ENCODE measurements around the gene IGF2. TPM values are rescaled to one million over a fixed set of nuclear protein-coding genes. Genes with fewer than 3 reads are reported as not detected.

IGF2 gene
- total and polyA plus RNA-seq, 2 of the 8 experiments (the other 6 are each of a cell fraction or from before 2014, with no cell fraction given), result 0.74 to 1.5 TPM

DNA sequence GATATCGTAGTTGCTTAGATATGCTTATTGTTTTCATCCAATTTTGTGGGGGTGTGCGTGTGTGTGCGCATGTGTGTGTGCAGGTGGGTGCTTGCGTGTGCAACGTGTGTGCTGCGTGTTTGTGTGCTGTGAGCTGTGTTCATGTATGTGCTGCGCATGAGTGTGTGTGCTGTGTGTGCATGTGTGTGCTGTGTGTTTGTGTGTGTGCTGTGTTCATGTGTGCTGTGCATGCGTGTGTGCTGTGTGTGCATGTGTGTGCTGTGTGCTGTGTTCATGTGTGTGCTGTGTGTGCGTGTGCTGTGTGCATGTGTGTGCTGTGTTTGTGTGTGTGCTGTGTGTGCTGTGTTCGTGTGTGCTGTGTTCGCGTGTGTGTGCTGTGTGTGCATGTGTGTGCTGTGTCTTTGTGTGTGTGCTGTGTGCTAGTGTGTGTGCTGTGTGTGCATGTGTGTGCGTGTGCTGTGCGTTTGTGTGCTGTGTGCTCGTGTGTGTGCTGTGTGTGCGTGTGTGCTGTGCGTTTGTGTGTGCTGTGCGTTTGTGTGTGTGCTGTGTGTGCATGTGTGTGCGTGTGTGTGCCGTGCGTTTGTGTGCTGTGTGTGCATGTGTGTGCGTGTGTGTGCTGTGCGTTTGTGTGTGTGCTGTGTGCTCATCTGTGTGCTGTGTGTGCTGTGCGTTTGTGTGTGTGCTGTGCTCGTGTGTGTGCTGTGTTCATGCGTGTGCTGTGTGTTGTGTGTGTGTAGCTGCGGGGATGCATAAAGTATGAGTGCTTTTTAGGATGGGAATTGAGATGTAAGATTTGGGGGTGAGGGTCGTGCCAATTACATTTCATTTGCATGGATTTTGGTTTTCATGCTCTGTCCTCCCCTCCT is 7.6 kb downstream of the IGF2 start:
- H3K14ac ChIP-seq (ENCODE audit: insufficient read length), result no peak overlapping the region
- H4K20me1 ChIP-seq (replicated peaks in 1 of 2; ENCODE audit: control insufficient read depth in 1 of 2, insufficient read depth in 2 of 2, low read length in 2 of 2), result peaks cover 0 to 9% of the 10 kb centered on the region in 2 experiments
- TF ChIP-seq HDAC2 (IDR thresholded peaks at IDR 0.05; ENCODE audit: borderline replicate concordance in 1 of 2, low read depth in 2 of 2, low read length in 2 of 2), result no peak
- no peak for TF ChIP-seq POLR2A (IDR thresholded peaks at IDR 0.05; ENCODE audit: control extremely low read depth in 1 of 2, low read depth in 2 of 2, low read length in 2 of 2)
- no peak for TF ChIP-seq TEAD4 (IDR thresholded peaks at IDR 0.05; ENCODE audit: low read depth, low read length)
- TF ChIP-seq POLR2AphosphoS5 (IDR thresholded peaks at IDR 0.05; ENCODE audit: low read depth, low read length), result no peak
- peaks cover 0 to 7% (median 2%) of the 10 kb centered on the region in 4 experiments; a peak in 3 of 7 replicates for H3K4me1 ChIP-seq (replicated peaks in 1 of 4; ENCODE audit: control insufficient read depth in 3 of 4, insufficient read depth in 4 of 4, low read length in 3 of 4)
- H2BK120ac ChIP-seq (replicated peaks; ENCODE audit: low read depth, low read length), result no peak overlapping the region
- H3K36me3 ChIP-seq (ENCODE audit: control insufficient read depth in 2 of 4, insufficient read depth in 4 of 4, low read length in 3 of 4), result no peaks in the 10 kb centered on the region
- no peak overlapping the region for H4K8ac ChIP-seq (ENCODE audit: extremely low read depth, insufficient read depth, low read length)
- no peak overlapping the region for H3K4me3 ChIP-seq (ENCODE audit: extremely low read depth in 1 of 4, insufficient read depth in 2 of 4, low read depth in 3 of 4, low read length in 4 of 4)
- DNase-seq (ENCODE audit: low read depth in 1 of 2, low spot score in 2 of 2) (no peak), FAIRE-seq (no peak)
- H2BK5ac ChIP-seq (ENCODE audit: low read depth, low read length), result peak overlapping the region; percentile 77
- no peaks in the 10 kb centered on the region for H3K79me2 ChIP-seq (ENCODE audit: control insufficient read depth in 1 of 2, insufficient read depth in 2 of 2, low read length in 2 of 2)
- CTCF ChIA-PET (ENCODE audit: partially characterized antibody), result interaction anchor here (0.6 to 12.3 kb wide), 3 partner anchors 8 to 95 kb away, joined by 3 to 170 read pairs (median 3); no protein-coding TSS in a partner anchor
- no peaks in the 10 kb centered on the region; a peak in 1 of 4 replicates for H3K9me3 ChIP-seq (ENCODE audit: insufficient read depth in 2 of 2, low read depth in 1 of 2, low read length in 1 of 2)
- H2BK15ac ChIP-seq (ENCODE audit: low read length), result peak overlapping the region; percentile 47; the same call in 1 of the 2 replicates
- H3K4ac ChIP-seq (replicated peaks; ENCODE audit: insufficient read length, low read depth, low read length), result peak overlapping the region; percentile 85
- no peak overlapping the region for H3K27ac ChIP-seq (ENCODE audit: low read depth, low read length)
- no peak overlapping the region for H3K4me2 ChIP-seq (ENCODE audit: insufficient read depth in 1 of 2, low read depth in 2 of 2, low read length in 2 of 2)
- WGBS, 2 experiments (ENCODE audit: extremely low coverage in 1 of 2, insufficient coverage in 1 of 2, insufficient read length in 1 of 2, insufficient replicate concordance in 2 of 2, low coverage in 1 of 2, low lambda C conversion rate in 2 of 2, missing lambda C conversion rate in 1 of 2), result 80% methylated on average over 28 of the region's 28 CpGs; no CpG with 5 or more reads in 1 of the 2 experiments
- peaks cover 9% of the 10 kb centered on the region; the same call in 1 of the 2 replicates for H3K23me2 ChIP-seq (ENCODE audit: low read depth, low read length)
- peak overlapping the region; percentile 99 for H2AK5ac ChIP-seq (ENCODE audit: low read depth, low read length)
- H2BK12ac ChIP-seq (ENCODE audit: low read depth, low read length), result peak overlapping the region; percentile 86
- no peak overlapping the region for H3K18ac ChIP-seq (ENCODE audit: extremely low read depth, low read length)
- POLR2A ChIA-PET (ENCODE audit: partially characterized antibody), result no interaction called here
- peak overlapping the region in 1 of 4 experiments; percentile 16; a peak in 2 of 7 replicates for H3K9ac ChIP-seq (replicated peaks in 1 of 4; ENCODE audit: extremely low read depth in 1 of 4, low read depth in 3 of 4, low read length in 3 of 4)
- H2AFZ ChIP-seq (ENCODE audit: low read length), result no peak overlapping the region
- H2BK20ac ChIP-seq (ENCODE audit: low read length), result peak overlapping the region; percentile 52; the same call in 1 of the 2 replicates
- H4K91ac ChIP-seq (replicated peaks; ENCODE audit: insufficient read length, low read length), result peak overlapping the region; percentile 94
- peaks cover 0 to 34% (median 20%) of the 10 kb centered on the region in 4 experiments; a peak in 6 of 7 replicates for H3K27me3 ChIP-seq (replicated peaks in 1 of 4; ENCODE audit: control insufficient read depth in 3 of 4, extremely low read depth in 1 of 4, insufficient read depth in 3 of 4, low read length in 3 of 4)
- H3K23ac ChIP-seq (ENCODE audit: insufficient read length), result no peak overlapping the region
- H3K79me1 ChIP-seq (ENCODE audit: low read depth, low read length), result no peaks in the 10 kb centered on the region
- H3K56ac ChIP-seq (replicated peaks; ENCODE audit: insufficient read length, low read depth, low read length), result peak overlapping the region; percentile 92
- H4K5ac ChIP-seq (ENCODE audit: insufficient read length, low read depth, low read length), result no peak overlapping the region

All from H1 (cell line).